ENCODE data around the gene CENATAC. TPM values are rescaled to one million over a fixed set of nuclear protein-coding genes. Genes with fewer than 3 reads are reported as not detected.
"Not testable (repeated sequence)": the region's sequence is repeated elsewhere in the genome, so short reads cannot be mapped to it uniquely, and the experiment has no call there.

The CENATAC gene
- total and polyA plus RNA-seq, 5 donors = 12.2 to 18.9 (median 17.0) TPM

DNA sequence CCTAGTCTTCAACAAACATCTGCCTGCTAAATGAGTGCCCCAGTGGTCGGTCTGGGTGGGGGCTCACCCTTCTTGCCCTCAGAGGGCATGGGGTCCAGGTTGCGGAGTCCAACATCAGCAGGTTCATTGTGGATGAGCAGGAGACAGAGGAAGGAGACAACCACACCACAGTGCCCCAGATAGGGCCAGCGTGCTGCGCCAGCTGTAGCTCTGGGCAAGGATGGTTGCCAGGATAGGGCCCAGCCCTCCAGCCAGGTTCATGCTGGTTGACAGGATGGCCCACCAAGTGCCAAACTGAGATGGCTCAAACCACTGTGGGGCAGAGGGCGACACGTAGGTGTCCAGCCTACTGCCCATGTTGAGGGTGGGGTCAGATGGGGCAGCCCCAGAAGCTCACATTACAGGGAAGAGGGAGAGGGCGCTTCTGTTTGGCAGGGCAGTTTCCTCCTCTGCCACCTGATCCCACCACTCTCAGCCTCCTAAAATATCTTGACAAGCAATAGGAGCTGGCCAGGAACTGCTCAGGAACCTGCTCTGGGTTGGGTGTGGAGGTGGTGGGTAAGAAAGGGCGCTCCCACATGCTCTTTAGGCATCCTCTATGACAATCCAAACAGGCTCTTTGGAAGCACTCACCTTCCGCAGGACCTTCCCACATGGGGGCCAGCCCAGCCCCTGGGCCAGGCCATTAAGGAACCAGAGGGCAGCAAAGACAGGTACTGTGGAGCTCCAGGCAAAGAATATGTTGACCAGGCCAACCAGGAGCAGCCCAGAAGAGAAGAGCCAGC, 29.8 kb downstream of the CENATAC start:
- WGBS = 96% methylated on average over 9 of the region's 9 CpGs
- Histone ChIP-seq H3K4me3 (ENCODE audit: low read length) (no peak overlapping the region), H3K9me3 (ENCODE audit: control insufficient read depth, low read length) (no peaks in the 10 kb centered on the region), H3K27ac (ENCODE audit: low read length) (no peak overlapping the region), H3K4me1 (ENCODE audit: control insufficient read depth, insufficient read depth, low read length) (peaks cover 4% of the 10 kb centered on the region), H3K27me3 (ENCODE audit: control insufficient read depth, insufficient read depth) (no peaks in the 10 kb centered on the region)
- ATAC-seq = no peak
- intact Hi-C loops (cut with DNase I) = loop anchor here in 1 of 4 donors (10.0 kb wide), 1 partner anchor 123 kb away; no protein-coding TSS in a partner anchor
- no peak for DNase-seq

DNA sequence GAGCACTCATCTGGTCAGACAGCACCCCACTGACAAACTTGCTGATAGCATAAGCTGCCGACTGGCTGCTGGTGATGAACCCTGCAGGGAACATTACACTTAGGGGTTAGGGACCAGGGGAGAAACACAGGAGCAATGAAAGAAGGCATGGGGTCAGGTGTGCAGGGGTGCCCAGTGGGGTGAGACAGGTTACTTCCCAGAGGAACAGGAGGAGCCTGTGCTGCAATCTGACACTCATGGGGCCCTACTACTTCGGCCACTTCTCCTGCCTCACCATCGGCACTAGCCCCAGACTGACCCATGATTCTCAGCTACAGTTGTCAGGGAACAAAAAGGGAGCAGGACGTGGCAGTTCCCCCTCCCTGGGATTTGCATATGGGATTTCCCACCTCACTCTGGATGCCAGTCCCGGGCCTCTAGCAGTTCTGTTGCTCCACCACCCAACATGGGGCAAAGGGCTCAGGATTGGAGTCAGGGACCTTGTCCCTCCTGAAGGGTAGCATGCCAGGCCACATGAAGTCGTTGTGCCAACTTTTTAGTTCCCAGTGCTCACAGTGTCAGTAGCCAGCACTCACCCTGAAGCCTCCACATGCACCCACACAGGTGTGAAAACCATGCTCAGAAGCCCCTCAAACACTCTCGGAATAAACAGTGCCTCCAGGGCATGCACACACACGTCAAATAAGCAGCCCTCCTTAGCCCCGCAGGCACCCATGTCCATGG, 30.6 kb downstream of the CENATAC start:
- no peak overlapping the region for H3K4me3 ChIP-seq (ENCODE audit: low read length)
- no peaks in the 10 kb centered on the region for H3K27me3 ChIP-seq (ENCODE audit: control insufficient read depth, insufficient read depth)
- H3K27ac ChIP-seq (ENCODE audit: low read length) = no peak overlapping the region
- no peak for ATAC-seq
- H3K9me3 ChIP-seq (ENCODE audit: control insufficient read depth, low read length) = no peaks in the 10 kb centered on the region
- no peak for DNase-seq
- intact Hi-C loops (cut with DNase I) = loop anchor here in 1 of 4 donors (10.0 kb wide), 1 partner anchor 124 kb away; no protein-coding TSS in a partner anchor
- H3K4me1 ChIP-seq (ENCODE audit: control insufficient read depth, insufficient read depth, low read length) = peaks cover 4% of the 10 kb centered on the region
- 75% methylated on average over 9 of the region's 9 CpGs for WGBS

DNA sequence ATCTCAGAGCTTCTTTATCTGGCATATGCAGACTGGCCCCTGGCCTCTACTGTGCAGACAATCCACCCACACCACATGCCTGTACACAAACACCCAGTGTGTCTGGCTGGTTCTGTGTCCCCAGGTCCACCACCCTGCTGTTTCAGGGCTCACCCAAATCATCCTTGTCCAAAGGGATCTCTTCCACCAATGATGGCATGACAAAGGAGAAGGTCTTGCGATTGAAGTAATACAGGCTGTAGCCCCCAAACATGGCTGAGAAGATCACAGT, 31.1 kb downstream of the CENATAC start:
- Histone ChIP-seq H3K27ac (ENCODE audit: low read length) (no peak overlapping the region), H3K9me3 (ENCODE audit: control insufficient read depth, low read length) (no peaks in the 10 kb centered on the region), H3K4me3 (ENCODE audit: low read length) (no peak overlapping the region), H3K4me1 (ENCODE audit: control insufficient read depth, insufficient read depth, low read length) (peaks cover 4% of the 10 kb centered on the region), H3K27me3 (ENCODE audit: control insufficient read depth, insufficient read depth) (no peaks in the 10 kb centered on the region)
- 96% methylated on average over 1 of the region's 1 CpG for WGBS
- DNase-seq (no peak), ATAC-seq (no peak)
- intact Hi-C loops (cut with DNase I) = loop anchor here in 1 of 4 donors (10.0 kb wide), 1 partner anchor 124 kb away; no protein-coding TSS in a partner anchor

DNA sequence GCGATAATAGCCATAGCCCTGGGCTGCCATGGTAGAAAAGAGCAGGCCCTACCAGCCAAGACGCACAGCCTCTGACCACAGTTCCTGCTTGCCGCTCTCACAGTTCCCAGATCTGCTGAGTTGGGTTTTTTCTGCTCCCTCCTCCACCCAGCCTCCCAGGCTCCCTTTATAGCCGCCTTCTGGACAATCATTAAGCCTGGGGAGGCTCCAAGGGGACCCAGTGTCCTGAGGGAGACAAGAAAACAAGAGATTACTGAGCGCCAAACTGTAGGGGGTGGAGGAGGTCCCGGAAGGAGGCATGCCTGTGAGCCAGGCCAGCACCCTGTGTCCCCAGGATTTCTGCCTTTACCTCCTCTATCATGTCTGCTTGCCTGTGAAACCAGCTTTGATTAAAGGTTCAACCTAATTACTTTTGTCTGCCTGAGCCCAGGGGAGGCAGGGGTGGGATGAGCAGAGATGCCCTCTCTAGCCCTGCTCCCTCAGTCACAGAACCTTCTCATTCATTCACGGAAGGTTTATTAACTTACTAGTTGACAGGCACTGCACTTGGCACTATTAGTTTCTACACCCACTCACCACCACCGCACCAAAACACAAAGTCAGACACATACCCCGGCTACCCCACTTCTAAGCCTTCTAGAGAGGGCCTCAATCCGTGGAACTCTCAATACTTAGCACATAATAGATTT, 31.5 kb downstream of the CENATAC start:
- Histone ChIP-seq H3K27ac (ENCODE audit: low read length) (no peak overlapping the region), H3K27me3 (ENCODE audit: control insufficient read depth, insufficient read depth) (no peaks in the 10 kb centered on the region), H3K4me1 (ENCODE audit: control insufficient read depth, insufficient read depth, low read length) (peaks cover 4% of the 10 kb centered on the region), H3K4me3 (ENCODE audit: low read length) (no peak overlapping the region), H3K9me3 (ENCODE audit: control insufficient read depth, low read length) (no peaks in the 10 kb centered on the region)
- 67% methylated on average over 10 of the region's 10 CpGs for WGBS
- intact Hi-C loops (cut with DNase I) = loop anchor here in 1 of 4 donors (10.0 kb wide), 1 partner anchor 125 kb away; no protein-coding TSS in a partner anchor
- ATAC-seq (no peak), DNase-seq (peak in 1 of 3 donors; percentile 64)

DNA sequence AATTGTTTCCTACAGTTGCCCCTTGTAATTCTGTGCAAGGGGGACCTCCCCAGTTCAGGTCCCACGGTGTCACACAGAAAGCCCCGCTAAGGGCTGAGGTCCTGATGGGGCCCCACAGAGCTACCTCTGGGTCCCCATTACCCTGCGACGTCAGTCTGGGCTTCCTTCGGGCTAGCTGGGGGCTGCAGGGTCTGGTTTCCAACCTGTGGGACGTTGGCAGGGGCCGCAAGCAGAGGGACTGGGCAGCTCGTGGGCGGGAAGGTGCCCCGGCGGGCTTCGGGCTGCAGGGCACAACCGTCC, 32.0 kb downstream of the CENATAC start:
- peak overlapping the region; percentile 27 for H3K27ac ChIP-seq (ENCODE audit: low read length)
- intact Hi-C loops (cut with DNase I) = no loop called here
- H3K9me3 ChIP-seq (ENCODE audit: control insufficient read depth, low read length) = no peaks in the 10 kb centered on the region
- no peaks in the 10 kb centered on the region for H3K27me3 ChIP-seq (ENCODE audit: control insufficient read depth, insufficient read depth)
- peaks cover 1% of the 10 kb centered on the region for H3K4me1 ChIP-seq (ENCODE audit: control insufficient read depth, insufficient read depth, low read length)
- 6% methylated on average over 13 of the region's 13 CpGs for WGBS
- peak overlapping the region; percentile 70 for H3K4me3 ChIP-seq (ENCODE audit: low read length)
- no peak for DNase-seq
- no peak for ATAC-seq

DNA sequence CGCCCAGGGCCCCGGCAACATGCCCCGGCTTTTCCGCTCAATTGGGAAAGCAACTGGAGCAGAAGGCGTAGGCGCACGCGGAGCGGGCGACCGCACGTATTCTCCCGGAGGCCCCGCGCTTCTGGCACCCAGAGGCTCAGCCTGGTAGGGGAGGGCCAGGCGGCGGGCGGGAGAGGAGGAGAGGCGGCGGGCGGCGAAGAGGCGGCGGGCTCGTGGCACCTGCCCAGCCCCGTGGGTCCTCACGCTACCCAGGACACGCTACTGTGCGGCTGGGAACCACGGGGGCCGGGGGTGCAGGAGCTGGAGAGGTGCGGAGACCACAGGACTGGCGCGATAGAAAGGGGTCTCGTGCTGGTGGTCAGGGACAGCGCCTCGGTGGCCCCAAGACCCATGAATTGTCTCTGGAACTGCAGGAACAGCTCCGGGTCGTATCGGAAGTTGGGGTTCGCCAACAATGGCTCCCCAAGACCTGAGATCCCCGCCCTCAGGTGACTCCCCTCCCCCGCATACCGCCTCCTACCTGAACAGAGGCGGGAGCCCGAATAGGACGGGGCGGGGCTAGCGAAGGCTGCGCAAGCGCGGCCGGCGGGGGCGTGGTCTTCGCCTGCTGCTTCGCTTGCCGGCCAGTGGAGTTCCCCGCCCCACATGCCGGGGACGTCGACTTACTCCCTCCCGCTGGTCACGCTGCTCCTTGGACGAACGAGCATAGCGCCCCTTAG, 32.5 kb downstream of the CENATAC start, which contains the start of gene SLC37A4:
Gene SLC37A4, minus strand, starts transcription at position 549 of the 719 bp plus-strand sequence.
- intact Hi-C loops (cut with DNase I) = no loop called here
- DNase-seq = peak; percentile 98 to 99 (median 99)
- peak within 1 kb of the TSS; percentile 70 for H3K4me3 ChIP-seq (ENCODE audit: low read length)
- ATAC-seq = peak; percentile 98
- no peaks in the 10 kb centered on the region for H3K9me3 ChIP-seq (ENCODE audit: control insufficient read depth, low read length)
- H3K27me3 ChIP-seq (ENCODE audit: control insufficient read depth, insufficient read depth) = no peaks in the 10 kb centered on the region
- WGBS = under 1% methylated on average over 67 of the region's 67 CpGs
- H3K27ac ChIP-seq (ENCODE audit: low read length) = peak within 1 kb of the TSS; percentile 55
- no peaks in the 10 kb centered on the region for H3K4me1 ChIP-seq (ENCODE audit: control insufficient read depth, insufficient read depth, low read length)

DNA sequence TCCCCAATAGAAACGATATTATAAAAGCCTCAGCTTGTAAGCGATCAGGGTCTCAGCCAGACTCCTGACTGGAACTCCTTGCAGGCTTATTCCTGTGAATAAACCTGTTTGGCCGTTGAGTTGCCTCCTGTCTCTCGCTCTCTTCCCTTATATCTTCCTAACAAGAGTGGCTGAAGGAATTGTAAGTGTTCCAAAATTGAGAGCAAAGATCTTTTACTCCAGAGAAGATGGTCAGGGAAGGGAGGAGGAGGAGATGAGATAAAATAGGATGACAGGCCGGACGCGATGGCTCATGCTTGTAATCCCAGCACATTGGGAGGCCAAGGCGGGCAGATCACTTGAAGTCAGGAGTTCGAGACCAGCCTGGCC, 34.0 kb downstream of the CENATAC start:
- no peak for ATAC-seq
- intact Hi-C loops (cut with DNase I) = no loop called here
- no peaks in the 10 kb centered on the region for H3K27me3 ChIP-seq (ENCODE audit: control insufficient read depth, insufficient read depth)
- no peaks in the 10 kb centered on the region for H3K9me3 ChIP-seq (ENCODE audit: control insufficient read depth, low read length)
- no peaks in the 10 kb centered on the region for H3K4me1 ChIP-seq (ENCODE audit: control insufficient read depth, insufficient read depth, low read length)
- no peak overlapping the region for H3K27ac ChIP-seq (ENCODE audit: low read length)
- 83% methylated on average over 9 of the region's 9 CpGs for WGBS
- no peak overlapping the region for H3K4me3 ChIP-seq (ENCODE audit: low read length)
- DNase-seq = no peak

DNA sequence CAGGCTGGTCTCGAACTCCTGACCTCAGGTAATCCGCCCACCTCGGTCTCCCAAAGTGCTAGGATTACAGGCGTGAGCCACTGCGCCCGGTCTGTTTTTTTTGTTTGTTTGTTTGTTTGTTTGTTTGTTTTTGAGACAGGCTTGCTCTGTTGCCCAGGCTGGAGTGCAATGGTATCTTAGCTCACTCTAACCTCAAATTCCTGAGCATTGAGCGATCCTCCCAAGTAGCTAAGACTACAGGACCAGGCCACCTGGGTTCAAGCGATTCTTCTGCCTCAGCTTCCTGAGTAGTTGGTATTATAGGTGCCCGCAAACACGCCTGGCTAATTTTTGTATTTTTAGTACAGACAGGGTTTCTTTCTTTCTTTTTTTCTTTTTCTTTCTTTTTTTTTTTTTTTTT, 35.5 kb downstream of the CENATAC start:
- H3K27ac ChIP-seq (ENCODE audit: low read length); H3K9me3 ChIP-seq (ENCODE audit: control insufficient read depth, low read length); H3K4me1 ChIP-seq (ENCODE audit: control insufficient read depth, insufficient read depth, low read length); H3K4me3 ChIP-seq (ENCODE audit: low read length); intact Hi-C loops (cut with DNase I); ATAC-seq; H3K27me3 ChIP-seq (ENCODE audit: control insufficient read depth, insufficient read depth); DNase-seq: not testable (repeated sequence)
- 90% methylated on average over 10 of the region's 10 CpGs for WGBS

DNA sequence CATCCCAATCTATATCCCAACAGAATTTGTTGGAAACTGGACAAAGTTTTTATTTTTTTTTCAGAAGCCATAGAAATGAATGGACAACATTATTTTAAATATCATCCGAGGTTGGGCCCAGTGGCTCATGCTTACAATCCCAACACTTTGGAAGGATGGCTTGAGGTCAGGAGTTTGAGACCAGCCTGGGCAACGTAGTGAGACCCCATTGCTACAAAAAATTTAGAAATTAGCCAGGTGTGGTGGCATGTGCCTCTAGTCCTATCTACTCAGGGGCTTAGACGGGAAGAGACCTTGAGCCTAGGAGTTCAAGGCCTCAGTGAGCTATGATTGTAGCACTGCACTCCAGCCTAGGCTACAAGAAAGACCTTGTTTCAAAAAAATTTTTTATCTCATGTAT, 36.9 kb downstream of the CENATAC start:
- ATAC-seq = no peak
- Histone ChIP-seq H3K27ac (ENCODE audit: low read length) (no peak overlapping the region), H3K4me1 (ENCODE audit: control insufficient read depth, insufficient read depth, low read length) (no peaks in the 10 kb centered on the region), H3K9me3 (ENCODE audit: control insufficient read depth, low read length) (no peaks in the 10 kb centered on the region), H3K4me3 (ENCODE audit: low read length) (no peak overlapping the region), H3K27me3 (ENCODE audit: control insufficient read depth, insufficient read depth) (no peaks in the 10 kb centered on the region)
- DNase-seq = no peak
- intact Hi-C loops (cut with DNase I) = no loop called here
- WGBS = 82% methylated on average over 3 of the region's 3 CpGs

DNA sequence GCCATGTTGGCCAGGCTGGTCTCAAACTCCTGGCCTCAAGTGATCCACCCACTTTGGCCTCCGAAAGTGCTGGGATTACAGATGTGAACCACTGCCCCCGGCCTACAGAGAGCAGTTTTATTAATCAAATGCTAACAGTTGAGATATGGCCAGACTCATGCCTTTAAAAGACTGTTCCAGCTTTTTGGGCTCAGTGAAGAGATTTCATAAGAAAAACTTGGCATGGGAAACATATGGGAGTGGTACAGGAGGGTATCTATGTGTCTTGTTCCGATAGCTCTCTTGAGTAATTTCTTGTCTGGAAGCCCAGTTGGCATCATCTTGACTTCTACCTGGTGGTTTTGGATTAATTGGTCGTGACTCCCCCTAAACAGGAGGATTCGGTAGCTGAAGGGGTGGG, 40.9 kb downstream of the CENATAC start:
- Histone ChIP-seq H3K4me1 (ENCODE audit: control insufficient read depth, insufficient read depth, low read length) (no peaks in the 10 kb centered on the region), H3K9me3 (ENCODE audit: control insufficient read depth, low read length) (no peaks in the 10 kb centered on the region), H3K27me3 (ENCODE audit: control insufficient read depth, insufficient read depth) (no peaks in the 10 kb centered on the region), H3K27ac (ENCODE audit: low read length) (no peak overlapping the region), H3K4me3 (ENCODE audit: low read length) (no peak overlapping the region)
- no peak for ATAC-seq
- WGBS = 86% methylated on average over 5 of the region's 5 CpGs
- intact Hi-C loops (cut with DNase I) = no loop called here
- no peak for DNase-seq

All from right cardiac atrium (tissue), 5 donors.